Lower leg skin (tissue), 3 donors: Measurements from ENCODE around the gene CSNK1A1.

Experiments used
- CTCF ChIP-seq, 3 donors: fragments of 450-650 bp; IDR thresholded peaks; one replicate each; pipeline ENCODE4 v1.5.1; 2016; ENCODE audit warnings: antibody characterized with exemption in 3 of 3, mild to moderate bottlenecking in 3 of 3, moderate library complexity in 2 of 3
- POLR2A ChIP-seq, 2 donors: fragments of 450-650 bp; IDR thresholded peaks; one replicate each; pipeline ENCODE4 v1.6.1; 2016 to 2017; ENCODE audit warnings: antibody characterized with exemption in 2 of 2, mild to moderate bottlenecking in 1 of 2, moderate library complexity in 1 of 2

GRCh38 chr5:149514512-149514911 lies 36.7 kb downstream of the CSNK1A1 start:
- TF ChIP-seq CTCF (IDR thresholded peaks at IDR 0.05) = no peak
- no peak for TF ChIP-seq POLR2A (IDR thresholded peaks at IDR 0.05)
